ENCODE results near the gene SETD4.

- no peak for TF ChIP-seq CTCF (conservative IDR thresholded peaks at IDR 0.05; ENCODE audit: low read length)
- TF ChIP-seq EZH2phosphoT487 (IDR thresholded peaks at IDR 0.05; ENCODE audit: borderline replicate concordance): no peak
Measured at GRCh38 chr21:36029309-36029708, 31.0 kb downstream of the SETD4 start.
